NCI-H524 treated with DMSO at 0.1 percent for 48 hours (cell line): ENCODE results near the gene LRPPRC.

ENCODE experiments used
- DNase-seq: peaks from one replicate; lab custom pipeline; 2025; lab: John Stamatoyannopoulos, UW

Gene LRPPRC

DNA sequence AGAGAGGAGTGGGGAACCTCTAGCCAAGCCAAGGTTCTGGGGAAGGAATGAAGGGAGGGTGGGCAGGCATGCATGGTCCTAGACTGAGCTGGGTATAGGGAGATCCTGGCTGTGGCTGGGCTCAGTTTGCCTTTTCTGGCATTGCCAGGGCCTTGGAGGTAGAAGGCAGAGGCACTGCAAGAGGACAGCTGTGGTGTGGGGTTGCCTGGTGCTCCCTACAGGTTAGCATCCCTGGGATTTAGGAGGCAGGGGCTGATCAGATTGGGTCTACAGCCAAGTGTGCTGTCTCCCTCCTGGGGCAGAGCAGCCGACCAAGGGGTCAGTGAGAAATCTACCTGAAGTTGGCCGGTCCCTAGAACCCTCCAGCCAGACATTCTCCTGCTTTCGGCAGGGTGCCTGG is 141.1 kb downstream of the LRPPRC start:
- no peak for DNase-seq

DNA sequence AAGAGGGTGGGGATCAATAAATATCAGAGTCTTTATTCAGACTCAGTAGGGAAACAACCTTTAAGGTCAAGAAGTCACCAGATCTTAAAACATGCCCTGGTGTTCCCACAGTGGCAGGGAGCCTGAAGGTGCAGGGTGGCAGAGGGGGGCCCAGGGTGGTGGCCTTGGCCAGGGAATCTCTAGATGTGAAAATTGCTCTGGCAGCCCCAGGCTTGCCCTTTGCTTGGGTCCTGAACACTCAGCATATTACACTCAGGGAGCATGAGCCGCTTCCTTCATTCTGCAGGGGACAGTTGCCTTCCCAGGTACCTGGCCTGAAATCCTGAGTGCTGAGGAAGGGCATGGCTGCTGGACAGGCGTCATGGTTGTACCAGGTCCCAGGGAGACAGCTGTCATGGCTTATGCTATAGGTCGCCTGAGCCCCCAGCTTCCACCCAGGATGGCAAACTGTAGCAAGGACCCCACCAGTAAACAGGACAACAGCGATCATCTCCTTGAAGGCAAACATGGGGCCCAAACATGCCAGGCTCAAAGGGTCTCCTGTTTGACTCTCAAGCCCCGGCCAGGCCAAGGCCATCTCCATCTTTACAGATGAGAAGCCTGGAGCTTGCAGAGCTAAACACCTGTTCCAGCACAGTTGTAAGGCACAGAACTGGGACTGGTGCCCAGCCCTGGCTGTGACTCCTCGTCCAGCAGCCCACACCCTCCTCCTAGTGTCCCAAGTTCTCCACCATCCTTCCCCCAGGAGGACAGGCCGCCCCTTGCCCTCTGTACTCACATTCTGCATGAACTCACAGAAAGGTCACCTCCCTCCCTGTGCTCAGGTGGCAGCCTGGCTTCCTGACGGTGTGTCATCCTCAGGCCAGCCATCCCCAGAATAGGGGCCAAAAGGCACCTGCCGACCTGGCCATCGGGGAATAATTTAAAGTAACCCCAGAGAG is 142.4 kb downstream of the LRPPRC start:
- DNase-seq = no peak

DNA sequence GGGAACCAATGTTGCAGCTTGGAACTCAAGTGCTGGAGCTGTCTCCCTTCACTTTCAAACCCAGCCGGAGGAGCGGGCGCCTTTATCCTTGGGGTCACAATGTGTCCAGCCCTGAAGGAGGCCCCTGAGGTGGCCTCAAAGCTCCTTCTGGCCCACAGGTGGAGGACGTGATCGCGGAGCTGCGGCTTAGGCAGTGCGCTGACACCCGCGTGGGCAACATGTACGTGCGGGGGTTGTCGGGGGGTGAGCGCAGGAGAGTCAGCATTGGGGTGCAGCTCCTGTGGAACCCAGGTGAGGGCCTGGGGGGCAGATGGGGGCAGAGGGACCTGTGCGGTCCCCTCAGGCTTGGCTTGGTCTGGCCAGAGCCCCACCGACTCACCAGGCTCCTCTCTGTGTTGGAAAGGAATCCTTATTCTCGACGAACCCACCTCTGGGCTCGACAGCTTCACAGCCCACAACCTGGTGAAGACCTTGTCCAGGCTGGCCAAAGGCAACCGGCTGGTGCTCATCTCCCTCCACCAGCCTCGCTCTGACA is 143.5 kb downstream of the LRPPRC start:
- DNase-seq = no peak

DNA sequence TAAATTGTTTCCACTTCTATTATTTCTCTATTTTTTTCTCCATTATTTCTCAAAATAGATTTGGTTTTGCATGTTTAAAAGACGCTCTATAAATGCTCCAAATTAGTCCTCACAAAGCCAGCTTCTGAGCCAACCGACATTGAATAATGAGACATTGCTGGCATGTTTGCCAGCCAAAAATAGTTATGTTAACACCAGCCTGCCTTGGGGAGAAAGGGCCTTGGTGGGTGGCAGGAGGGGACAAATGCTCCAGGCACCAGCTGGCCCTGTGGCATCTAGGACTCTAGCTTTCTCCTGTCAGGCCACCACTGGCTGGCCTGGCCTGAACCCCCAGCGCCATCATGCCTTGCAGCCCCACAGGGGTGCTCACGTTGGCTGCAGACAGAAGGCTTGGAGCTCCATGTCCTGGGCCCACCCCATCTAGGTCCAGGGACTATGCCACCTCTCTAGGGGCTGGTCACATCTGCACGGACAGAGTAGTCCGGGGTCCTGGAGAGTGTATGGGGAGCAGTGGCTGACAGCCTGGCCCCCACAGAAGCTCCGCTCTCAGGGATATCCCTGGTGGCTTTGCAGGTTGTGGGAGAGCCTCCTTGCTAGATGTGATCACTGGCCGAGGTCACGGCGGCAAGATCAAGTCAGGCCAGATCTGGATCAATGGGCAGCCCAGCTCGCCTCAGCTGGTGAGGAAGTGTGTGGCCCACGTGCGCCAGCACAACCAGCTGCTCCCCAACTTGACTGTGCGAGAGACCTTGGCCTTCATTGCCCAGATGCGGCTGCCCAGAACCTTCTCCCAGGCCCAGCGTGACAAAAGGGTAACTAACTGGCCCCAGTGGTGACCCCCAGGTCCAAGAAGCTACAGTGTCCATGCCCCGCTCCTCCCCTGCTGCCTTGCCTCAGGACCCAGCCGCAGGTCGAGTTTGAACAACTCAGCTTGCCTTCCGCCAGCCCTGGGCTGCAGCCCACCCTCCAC is 144.5 kb downstream of the LRPPRC start:
- no peak for DNase-seq

DNA sequence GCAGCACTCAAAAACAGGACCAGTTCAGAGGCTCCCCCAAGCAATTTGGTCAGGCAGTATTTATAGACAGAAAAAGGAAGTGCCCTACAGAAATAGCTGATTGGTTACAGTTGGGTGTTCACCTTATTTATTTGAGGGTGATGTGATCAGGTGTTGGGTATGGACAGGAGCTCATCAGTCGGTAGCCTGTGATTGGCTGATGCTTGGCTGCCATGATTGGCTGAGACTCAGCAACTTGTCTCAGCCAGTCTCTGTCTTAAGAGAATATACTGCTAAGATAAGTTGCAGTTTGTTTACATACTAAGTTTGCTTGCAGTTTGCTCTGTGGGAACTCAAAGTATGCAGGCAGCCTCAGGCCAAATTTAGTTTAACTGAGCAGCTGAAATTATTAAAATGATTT is 147.6 kb downstream of the LRPPRC start:
- no peak for DNase-seq

DNA sequence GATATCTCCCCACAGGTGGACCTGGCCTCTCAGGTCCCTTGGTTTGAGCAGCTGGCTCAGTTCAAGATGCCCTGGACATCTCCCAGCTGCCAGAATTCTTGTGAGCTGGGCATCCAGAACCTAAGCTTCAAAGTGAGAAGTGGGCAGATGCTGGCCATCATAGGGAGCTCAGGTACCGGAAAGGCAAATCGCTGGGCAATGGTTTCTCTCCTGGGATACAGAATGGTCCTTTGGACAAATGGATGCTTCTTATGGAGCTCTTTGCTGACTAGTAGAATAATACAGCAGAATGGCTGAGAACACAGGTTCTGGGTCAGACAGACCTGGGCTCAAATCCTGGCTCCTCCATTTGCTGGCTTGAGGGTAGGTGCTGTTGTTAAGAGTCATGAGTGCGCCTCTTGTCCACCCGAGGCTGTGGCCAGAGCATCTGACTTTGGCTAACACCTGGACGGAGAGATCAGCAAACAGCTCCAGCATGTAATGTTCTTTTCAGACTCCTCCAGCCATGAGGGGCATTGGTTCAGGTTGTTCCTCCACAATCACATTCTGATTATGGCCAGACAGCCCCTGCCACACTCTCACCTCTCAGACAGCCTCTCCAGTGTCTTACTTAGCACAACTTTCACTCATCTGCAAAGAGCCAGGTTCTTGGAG is 149.5 kb downstream of the LRPPRC start:
- DNase-seq = no peak

DNA sequence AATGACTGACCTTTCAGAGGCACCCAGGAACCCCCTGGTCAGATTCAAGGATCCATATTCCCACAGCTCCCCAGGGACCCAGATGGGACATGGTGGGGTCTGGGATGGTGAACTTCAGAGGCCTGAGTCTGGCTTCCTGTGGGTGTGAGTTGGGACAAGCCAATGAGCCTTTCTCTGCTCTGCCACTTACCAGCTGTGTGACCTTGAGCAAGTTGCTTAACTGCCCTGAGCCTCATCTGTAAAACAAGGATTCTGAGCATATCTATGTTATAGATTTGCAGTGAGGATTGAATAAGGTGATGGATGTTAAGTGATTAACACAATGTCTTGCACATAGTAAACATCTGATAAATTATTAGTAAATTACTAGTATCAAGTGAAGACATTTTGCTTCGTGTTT is 150.6 kb downstream of the LRPPRC start:
- DNase-seq = no peak

DNA sequence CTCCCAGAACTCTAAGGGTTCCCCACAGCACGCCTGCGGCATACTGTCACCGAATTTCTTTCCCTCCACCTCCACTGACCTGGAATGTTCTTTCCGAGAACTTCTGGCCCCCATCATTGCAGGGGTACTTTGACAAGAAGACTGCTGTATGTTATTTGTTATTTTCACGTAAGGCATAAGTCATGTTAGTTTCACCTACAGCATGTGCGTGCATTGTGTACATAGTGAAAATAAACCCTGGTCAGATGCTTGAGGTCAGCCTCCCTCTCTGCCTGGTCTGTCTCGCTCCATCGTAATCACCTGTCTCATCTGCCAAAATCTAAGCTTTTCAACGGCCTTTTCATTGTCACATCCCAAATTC is 152.9 kb downstream of the LRPPRC start:
- DNase-seq = no peak

DNA sequence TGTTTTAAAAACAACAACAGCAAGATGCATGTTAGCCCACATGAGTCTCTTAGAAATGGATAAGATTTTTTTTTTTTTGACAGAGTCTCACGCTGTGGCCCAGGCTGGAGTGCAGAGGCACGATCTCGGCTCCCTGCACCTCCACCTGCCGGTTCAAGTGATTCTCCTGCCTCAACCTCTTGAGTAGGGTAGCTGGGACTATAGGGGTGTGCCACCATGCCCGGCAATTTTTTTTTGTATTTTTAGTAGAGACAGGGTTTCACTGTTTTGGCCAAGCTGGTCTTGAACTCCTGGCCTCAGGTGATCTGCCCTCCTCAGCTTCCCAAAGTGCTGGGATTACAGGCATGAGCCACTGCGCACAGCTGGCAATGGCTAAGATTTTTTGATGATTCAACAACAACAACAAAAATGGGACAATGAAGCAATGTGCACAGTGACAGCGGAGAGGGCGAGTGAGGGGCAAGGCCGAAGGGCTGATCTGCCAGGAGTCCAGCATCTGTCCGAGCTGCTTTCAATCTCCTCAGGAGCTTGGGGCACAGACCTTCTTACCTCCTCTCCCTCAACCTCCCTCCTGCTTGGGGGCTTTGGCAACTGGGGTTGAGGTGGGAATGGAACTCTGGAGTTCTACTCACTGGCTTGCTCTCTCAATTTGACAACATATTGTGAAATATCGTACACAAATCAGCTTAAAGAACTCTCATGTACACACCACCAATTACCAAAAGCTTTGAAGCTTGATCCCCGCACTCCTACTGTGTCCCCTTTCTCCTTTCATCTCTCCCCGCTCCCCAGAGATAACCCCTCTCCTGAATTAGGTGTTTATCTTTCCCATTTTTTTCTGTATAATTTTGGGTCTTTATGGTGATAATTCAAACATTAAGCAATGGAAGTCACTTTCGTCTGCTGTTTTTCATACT is 153.6 kb downstream of the LRPPRC start:
- DNase-seq = no peak

DNA sequence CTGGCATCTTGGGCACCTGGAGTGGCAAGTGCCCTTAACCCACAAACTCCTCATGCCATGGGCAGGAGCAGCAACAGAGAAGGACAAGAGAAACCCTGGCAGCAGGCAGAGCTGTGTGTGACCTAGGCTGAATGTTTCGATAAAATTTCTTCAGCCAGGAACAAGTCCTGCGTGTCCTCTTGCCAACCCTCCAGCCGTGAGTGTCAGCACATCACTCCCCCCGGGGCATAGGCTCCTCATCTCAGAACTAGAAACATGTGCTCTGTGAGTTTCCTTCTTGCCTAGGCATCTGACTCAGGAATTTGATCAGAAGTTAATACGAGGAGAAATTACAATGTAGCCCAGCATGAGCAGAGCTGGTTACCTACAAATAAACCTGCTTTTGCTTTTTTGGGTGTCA is 154.8 kb downstream of the LRPPRC start:
- no peak for DNase-seq

DNA sequence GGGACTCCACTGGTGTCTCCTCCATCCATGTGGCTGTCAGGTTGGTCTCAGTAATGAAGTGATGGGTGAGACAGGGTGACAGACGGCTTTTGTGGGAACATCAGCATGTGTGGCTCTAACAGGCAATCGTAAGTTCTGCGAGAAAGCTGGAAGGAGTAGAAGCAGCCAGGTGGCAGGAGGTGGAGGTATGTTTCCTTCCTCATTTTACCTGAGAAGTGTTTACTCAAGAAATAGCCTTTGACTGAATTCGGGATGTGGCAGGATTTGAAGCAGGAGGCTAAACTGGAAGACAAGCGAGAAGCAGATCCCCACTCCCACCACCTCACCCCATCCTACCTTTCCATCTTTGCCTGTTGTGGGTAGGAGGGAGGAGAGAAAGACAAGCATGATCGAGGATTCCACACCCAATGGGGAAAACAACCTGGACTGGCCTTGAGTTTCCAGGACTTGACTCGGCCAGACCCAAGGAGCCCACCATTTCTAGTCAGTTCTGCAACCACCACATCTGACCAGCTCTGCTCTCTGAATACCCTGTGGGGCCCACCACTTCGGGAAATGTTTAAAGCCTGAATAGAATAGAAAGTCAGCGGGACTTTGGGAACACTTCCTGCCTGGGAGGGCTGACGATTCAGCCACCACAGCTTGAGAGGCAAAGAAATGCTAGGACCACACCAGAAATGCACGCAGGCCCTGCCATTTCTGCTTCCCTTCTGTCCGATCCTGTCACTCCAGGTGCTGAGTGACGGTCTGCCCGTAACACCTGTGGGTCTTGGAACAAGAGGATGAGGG is 155.8 kb downstream of the LRPPRC start:
- no peak for DNase-seq

DNA sequence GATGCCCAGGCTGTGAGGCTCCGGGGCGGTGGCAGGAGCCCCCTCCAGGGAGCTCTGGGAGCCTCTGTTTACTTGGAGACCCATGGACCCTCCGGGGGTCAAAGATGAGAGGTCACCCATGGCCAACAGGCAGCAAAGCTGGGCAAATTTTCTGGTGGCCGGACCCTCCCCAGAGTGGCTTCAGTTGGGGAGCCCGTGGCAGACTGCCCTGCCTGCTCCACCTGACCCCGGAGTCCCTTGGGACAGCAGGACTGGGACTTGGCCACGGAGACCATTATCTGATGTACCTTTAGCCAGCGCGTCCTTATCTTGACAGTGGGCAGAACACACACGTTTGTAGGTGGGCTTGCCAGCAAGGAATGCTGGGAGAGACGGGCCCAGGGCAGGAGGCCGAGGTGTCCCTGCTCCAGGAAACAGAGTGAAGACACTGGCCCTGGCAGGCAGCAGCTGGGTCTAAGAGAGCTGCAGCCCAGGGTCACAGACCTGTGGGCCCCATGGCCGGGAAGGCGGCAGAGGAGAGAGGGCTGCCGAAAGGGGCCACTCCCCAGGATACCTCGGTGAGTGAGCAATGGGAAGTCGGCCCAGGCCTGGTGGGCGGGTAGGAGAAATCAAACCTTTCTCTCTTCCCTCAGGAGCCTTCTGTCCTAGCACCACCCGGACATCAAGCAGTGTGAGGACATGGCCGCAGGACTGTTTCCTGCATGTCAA is 157.1 kb downstream of the LRPPRC start, which contains the start of the genes ABCG5 and ABCG8:
ABCG5 (minus strand) TSS at position 280 of the 708 bp plus-strand sequence; CDS start at position 120, 160 bp downstream.
ABCG8 (plus strand) TSS at position 412 of the 708 bp plus-strand sequence; CDS start at position 495, 83 bp downstream.
- DNase-seq = no peak

DNA sequence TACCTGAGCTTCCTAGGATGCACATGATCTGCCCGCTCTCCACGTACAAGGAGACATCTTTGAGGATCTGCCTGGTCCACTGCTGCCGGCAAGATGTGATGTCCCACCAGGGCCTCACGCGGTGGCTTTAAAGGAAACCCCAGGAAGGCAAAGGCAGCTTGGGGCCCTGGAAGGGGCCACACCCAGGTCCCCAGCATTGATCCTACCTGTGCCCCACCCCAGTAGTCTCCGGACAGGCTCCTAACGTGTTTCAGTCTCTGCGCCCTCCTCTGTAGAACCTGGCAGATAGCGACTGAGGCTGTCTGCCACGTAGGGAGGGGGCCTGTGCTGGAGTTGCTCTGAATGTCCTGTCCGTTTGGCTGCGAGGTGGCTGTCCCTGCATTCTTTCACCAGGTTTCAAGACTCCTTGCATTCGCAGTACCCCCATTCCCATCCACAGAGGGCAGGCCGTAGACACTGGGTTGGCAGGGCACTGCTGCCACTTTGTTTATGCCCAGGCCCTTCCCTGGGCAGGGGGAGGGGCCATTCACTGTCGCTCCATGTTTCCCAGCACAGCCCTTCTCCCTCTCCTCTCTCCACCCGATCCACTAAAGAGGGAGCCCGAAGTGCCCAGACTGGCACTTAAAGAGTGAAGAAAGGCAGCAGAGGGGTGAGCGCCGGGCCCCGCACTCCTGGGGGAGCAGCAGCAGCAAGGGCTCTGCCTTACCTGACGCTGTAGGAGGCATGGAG is 157.8 kb downstream of the LRPPRC start:
- no peak for DNase-seq

DNA sequence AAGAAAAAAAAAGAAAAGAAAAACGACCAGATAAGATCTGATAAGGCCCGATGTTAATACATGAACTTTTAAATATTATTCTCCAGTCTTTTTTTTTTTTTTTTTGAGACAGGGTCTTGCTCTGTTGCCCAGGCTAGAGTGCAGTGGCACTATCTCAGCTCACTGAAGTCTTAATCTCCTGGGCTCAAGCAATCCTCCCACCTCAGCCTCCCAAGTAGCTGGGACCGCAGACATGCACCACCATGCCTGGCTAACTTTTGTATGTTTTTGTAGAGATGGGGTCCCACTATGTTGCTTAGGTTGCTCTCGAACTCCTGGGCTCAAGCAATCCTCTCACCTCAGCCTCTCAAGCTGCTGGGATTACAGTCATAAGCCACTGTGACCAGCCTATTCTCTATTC is 158.8 kb downstream of the LRPPRC start:
- no peak for DNase-seq
